A673 (cell line): ENCODE data around the gene FGFR2. TPM values are rescaled to one million over a fixed set of nuclear protein-coding genes. Genes with fewer than 3 reads are reported as not detected.

Source experiments
- BruUV-seq: library from RNA; stranded (reverse); fragments of 400-500 nt; replicated peaks from 2 replicates; lab custom pipeline; 2021; lab: Mats Ljungman, UMichigan
- CTCF ChIA-PET: fragments of 300-600 bp; sonication (Branson Sonifier 250); formaldehyde crosslinking; loops from one replicate; lab custom pipeline; 2022; ENCODE audit warnings: antibody characterized with exemption; lab: Charles Lee
- POLR2A ChIA-PET: fragments of 300-600 bp; sonication (Branson Sonifier 250); formaldehyde crosslinking; loops from one replicate; lab custom pipeline; 2022; ENCODE audit warnings: antibody characterized with exemption; ENCODE audit not compliant: low non-redundant PET; lab: Charles Lee
- DNase-seq: peaks from one replicate; pipeline ENCODE4 v3.0.0-alpha.2; 2015; ENCODE audit warnings: low spot score
- H3K27ac ChIP-seq: fragments of 200-600 bp; sonication (generic); 2 replicates; pipeline ENCODE4 v1.5.1; 2016; ENCODE audit warnings: mixed run types, low read depth, mild to moderate bottlenecking, mixed read lengths, antibody characterized with exemption, low read length; ENCODE audit not compliant: poor library complexity, severe bottlenecking
- H3K27me3 ChIP-seq: fragments of 200-600 bp; sonication (generic); replicated peaks from 2 replicates; pipeline ENCODE4 v1.6.1; 2017; ENCODE audit warnings: mixed run types, low read depth, mild to moderate bottlenecking, mixed read lengths, antibody characterized with exemption, low read length; ENCODE audit not compliant: insufficient read depth, poor library complexity
- H3K36me3 ChIP-seq: fragments of 200-600 bp; sonication (generic); 2 replicates; pipeline ENCODE4 v1.6.1; 2016; ENCODE audit warnings: mixed run types, mild to moderate bottlenecking, mixed read lengths, antibody characterized with exemption, low read length; ENCODE audit not compliant: insufficient read depth, poor library complexity, severe bottlenecking
- H3K4me1 ChIP-seq: fragments of 200-600 bp; sonication (generic); 2 replicates; pipeline ENCODE4 v1.6.1; 2017; ENCODE audit warnings: mixed run types, mild to moderate bottlenecking, mixed read lengths, antibody characterized with exemption, low read length; ENCODE audit not compliant: insufficient read depth, poor library complexity, severe bottlenecking
- H3K4me3 ChIP-seq: fragments of 200-600 bp; sonication (generic); 2 replicates; pipeline ENCODE4 v1.5.1; 2016; ENCODE audit warnings: low read depth, mixed run types, mild to moderate bottlenecking, mixed read lengths, low read length; ENCODE audit not compliant: poor library complexity, severe bottlenecking
- H3K9me3 ChIP-seq: fragments of 200-600 bp; sonication (generic); 2 replicates; pipeline ENCODE4 v1.6.1; 2016; ENCODE audit warnings: mixed run types, low read depth, mild to moderate bottlenecking, mixed read lengths, antibody characterized with exemption, low read length; ENCODE audit not compliant: poor library complexity, severe bottlenecking
- EZH2 ChIP-seq: fragments of 200-600 bp; sonication (generic); IDR thresholded peaks from 2 replicates; pipeline ENCODE4 v1.6.1; 2017; ENCODE audit warnings: borderline replicate concordance, low read depth, mild to moderate bottlenecking, mixed read lengths, antibody characterized with exemption, low read length; ENCODE audit not compliant: poor library complexity, severe bottlenecking
- intact Hi-C: fragments of 100-400 bp; cut with micrococcal nuclease; formaldehyde crosslinking; loops from one replicate; pipeline ENCODE4 v1.10.0; 2022; ENCODE audit not compliant: unreplicated experiment
- total RNA-seq: library from RNA; stranded (reverse); gene quantifications from 2 replicates; pipeline ENCODE4 v1.2.3, GENCODE V29; 2021
- TF ChIP-seq, protein P1 (sequence below): fragments of 300-800, 200-600 bp; sonication (generic); conservative IDR thresholded peaks from 2 replicates; pipeline ENCODE4 v1.5.1; 2017; ENCODE audit warnings: low read depth, mild to moderate bottlenecking, antibody characterized with exemption, low read length, moderate library complexity, mixed read lengths

FGFR2 gene
- total RNA-seq, 1 experiment from 2014 or later: 0.60 TPM

DNA sequence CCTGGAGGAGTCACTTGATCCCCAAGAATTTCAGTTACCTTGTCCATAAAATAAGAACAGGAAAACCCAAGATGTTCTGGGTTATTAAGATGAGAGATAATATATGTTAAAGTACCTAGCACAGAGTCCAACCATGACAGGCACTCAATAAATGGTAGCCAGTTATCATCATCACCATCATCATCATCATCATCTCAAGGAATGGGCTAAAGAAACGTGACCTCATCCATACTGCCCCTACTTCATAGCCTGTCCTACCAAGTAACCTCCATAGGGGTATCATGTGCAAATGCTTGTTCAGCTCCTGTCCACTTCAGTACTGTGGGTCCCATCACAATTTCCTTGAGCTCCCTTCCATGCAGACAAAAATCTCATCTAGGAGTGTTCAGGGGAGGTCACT lies 14.4 kb downstream of the FGFR2 start:
- no peaks in the 10 kb centered on the region for H3K27me3 ChIP-seq
- no peaks in the 10 kb centered on the region for H3K9me3 ChIP-seq
- no TSS peak for BruUV-seq
- no peak overlapping the region for H3K27ac ChIP-seq
- no peaks in the 10 kb centered on the region for H3K36me3 ChIP-seq
- ChIA-PET CTCF (no interaction called here), POLR2A (no interaction called here)
- DNase-seq: no peak
- no peaks in the 10 kb centered on the region for H3K4me1 ChIP-seq
- intact Hi-C loops: no loop called here
- H3K4me3 ChIP-seq: no peak overlapping the region
- TF ChIP-seq EZH2: no peak
- TF ChIP-seq, protein P1, sequence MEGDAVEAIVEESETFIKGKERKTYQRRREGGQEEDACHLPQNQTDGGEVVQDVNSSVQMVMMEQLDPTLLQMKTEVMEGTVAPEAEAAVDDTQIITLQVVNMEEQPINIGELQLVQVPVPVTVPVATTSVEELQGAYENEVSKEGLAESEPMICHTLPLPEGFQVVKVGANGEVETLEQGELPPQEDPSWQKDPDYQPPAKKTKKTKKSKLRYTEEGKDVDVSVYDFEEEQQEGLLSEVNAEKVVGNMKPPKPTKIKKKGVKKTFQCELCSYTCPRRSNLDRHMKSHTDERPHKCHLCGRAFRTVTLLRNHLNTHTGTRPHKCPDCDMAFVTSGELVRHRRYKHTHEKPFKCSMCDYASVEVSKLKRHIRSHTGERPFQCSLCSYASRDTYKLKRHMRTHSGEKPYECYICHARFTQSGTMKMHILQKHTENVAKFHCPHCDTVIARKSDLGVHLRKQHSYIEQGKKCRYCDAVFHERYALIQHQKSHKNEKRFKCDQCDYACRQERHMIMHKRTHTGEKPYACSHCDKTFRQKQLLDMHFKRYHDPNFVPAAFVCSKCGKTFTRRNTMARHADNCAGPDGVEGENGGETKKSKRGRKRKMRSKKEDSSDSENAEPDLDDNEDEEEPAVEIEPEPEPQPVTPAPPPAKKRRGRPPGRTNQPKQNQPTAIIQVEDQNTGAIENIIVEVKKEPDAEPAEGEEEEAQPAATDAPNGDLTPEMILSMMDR: no peak

- ChIA-PET POLR2A (no interaction called here), CTCF (no interaction called here)
- H3K9me3 ChIP-seq: no peaks in the 10 kb centered on the region
- no peaks in the 10 kb centered on the region for H3K27me3 ChIP-seq
- H3K4me3 ChIP-seq: no peak overlapping the region
- DNase-seq: no peak
- BruUV-seq: no TSS peak
- intact Hi-C loops: no loop called here
- TF ChIP-seq EZH2: no peak
- TF ChIP-seq, protein P1: no peak
- no peaks in the 10 kb centered on the region for H3K36me3 ChIP-seq
- no peaks in the 10 kb centered on the region for H3K4me1 ChIP-seq
- H3K27ac ChIP-seq: no peak overlapping the region
Measured at GRCh38 chr10:121583258-121583657, 15.0 kb downstream of the FGFR2 start.

DNA sequence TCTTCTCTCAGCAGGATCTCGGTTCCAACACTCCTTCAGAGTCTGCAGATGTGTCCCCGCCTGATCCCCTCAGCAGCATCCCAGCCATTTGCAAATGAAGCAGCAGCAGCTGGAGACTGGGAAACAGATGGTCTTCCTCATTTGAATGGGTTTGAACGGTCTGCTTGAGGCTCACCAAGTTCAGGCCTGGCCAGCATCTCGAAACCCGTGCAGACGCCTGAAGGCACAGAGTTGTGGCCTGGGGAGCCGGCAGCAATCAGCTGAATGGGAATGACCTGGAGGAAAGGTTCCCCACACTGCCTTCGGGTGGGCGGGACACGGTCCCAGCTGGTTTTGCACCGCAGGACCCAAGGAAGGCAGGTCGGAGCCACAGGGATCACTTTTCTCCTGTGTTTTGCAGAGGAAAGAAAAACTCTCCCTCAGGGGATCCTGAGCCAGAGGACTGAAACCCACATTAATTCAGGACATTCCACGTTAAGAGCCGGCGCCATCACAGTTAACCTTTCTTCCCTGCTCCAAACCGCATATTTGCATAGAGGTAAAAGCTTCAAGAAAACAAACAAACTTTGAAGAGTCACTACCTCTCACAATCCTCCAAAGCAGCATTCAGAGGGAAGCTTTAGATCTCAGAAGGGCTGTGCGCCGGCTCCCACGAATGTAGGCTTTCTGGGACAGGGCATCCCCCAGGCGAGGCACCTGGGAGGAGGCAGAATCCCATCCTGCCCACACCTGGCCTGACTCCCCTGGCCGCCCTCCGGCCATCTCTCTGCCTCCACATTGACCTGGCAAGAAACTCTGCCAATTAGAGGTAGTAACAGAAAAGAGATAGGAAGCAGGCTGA lies 17.7 kb downstream of the FGFR2 start:
- ChIA-PET CTCF (no interaction called here), POLR2A (no interaction called here)
- H3K27me3 ChIP-seq: no peaks in the 10 kb centered on the region
- no peak for TF ChIP-seq EZH2
- TF ChIP-seq, protein P1: no peak
- BruUV-seq: no TSS peak
- DNase-seq: no peak
- H3K36me3 ChIP-seq: no peaks in the 10 kb centered on the region
- H3K4me1 ChIP-seq: no peaks in the 10 kb centered on the region
- H3K27ac ChIP-seq: no peak overlapping the region
- intact Hi-C loops: no loop called here
- H3K9me3 ChIP-seq: no peaks in the 10 kb centered on the region
- H3K4me3 ChIP-seq: no peak overlapping the region
